WERI-Rb-1 (cell line): ENCODE results near the gene INMT.
A peak's percentile ranks its signal among the peaks of the same experiment; 100 is the strongest.

Experiments used
- DNase-seq: peaks from one replicate; pipeline ENCODE4 v3.0.0-alpha.2; 2020
- H3K27ac ChIP-seq: fragments of 250-450 bp; sonication (Bioruptor Pico); 2 replicates; pipeline ENCODE4 v1.5.1; 2020; ENCODE audit warnings: mild to moderate bottlenecking, moderate library complexity
- H3K27me3 ChIP-seq: fragments of 250-450 bp; sonication (Bioruptor Pico); 2 replicates; pipeline ENCODE4 v1.5.1; 2021; ENCODE audit warnings: mild to moderate bottlenecking, low read depth, moderate library complexity; ENCODE audit not compliant: insufficient read depth, severe bottlenecking
- H3K36me3 ChIP-seq: fragments of 250-450 bp; sonication (Bioruptor Pico); 2 replicates; pipeline ENCODE4 v1.5.1; 2020; ENCODE audit warnings: mild to moderate bottlenecking, moderate library complexity
- H3K4me3 ChIP-seq: 2 replicates; pipeline ENCODE4 v1.5.1; 2011; ENCODE audit warnings: low read depth, mild to moderate bottlenecking, control low read depth, low read length
- H3K9me3 ChIP-seq: fragments of 250-450 bp; sonication (Bioruptor Pico); 2 replicates; pipeline ENCODE4 v1.5.1; 2021; ENCODE audit warnings: mild to moderate bottlenecking, moderate library complexity; ENCODE audit not compliant: severe bottlenecking
- CTCF ChIP-seq: IDR thresholded peaks from 2 replicates; pipeline ENCODE4 v1.5.1; 2011; ENCODE audit warnings: low read depth, mild to moderate bottlenecking, control low read depth, inconsistent platforms, low read length

Gene INMT

GRCh38 chr7:30764030-30764975, 12.4 kb downstream of the INMT start:
- DNase-seq: no peak
- H3K27ac ChIP-seq: no peak overlapping the region

GRCh38 chr7:30765408-30765807, 13.5 kb downstream of the INMT start:
- no peak overlapping the region for H3K27ac ChIP-seq
- no peaks in the 10 kb centered on the region for H3K27me3 ChIP-seq
- no peak overlapping the region for H3K4me3 ChIP-seq
- no peak for TF ChIP-seq CTCF
- no peaks in the 10 kb centered on the region for H3K36me3 ChIP-seq
- DNase-seq: no peak
- H3K9me3 ChIP-seq: no peaks in the 10 kb centered on the region

More at GRCh38 chr7:30764030-30764975, 12.4 kb downstream of the INMT start:
- no peak for TF ChIP-seq CTCF
- Histone ChIP-seq H3K4me3 (no peak overlapping the region), H3K9me3 (no peaks in the 10 kb centered on the region), H3K27me3 (no peaks in the 10 kb centered on the region), H3K36me3 (no peaks in the 10 kb centered on the region)

- H3K9me3 ChIP-seq: no peaks in the 10 kb centered on the region
- DNase-seq: no peak
- H3K36me3 ChIP-seq: no peaks in the 10 kb centered on the region
- no peak for TF ChIP-seq CTCF
- H3K4me3 ChIP-seq: peak overlapping the region; percentile 4; the same call in 1 of the 2 replicates
- no peak overlapping the region; the same call in 1 of the 2 replicates for H3K27ac ChIP-seq
- no peaks in the 10 kb centered on the region for H3K27me3 ChIP-seq
Observed at GRCh38 chr7:30770845-30771173, 18.9 kb downstream of the INMT start.

GRCh38 chr7:30771174-30771879, 19.4 kb downstream of the INMT start, which contains the start of gene MINDY4:
Gene MINDY4 (plus strand): TSS chr7:30771417. CDS start chr7:30771494, 77 bp downstream.
- Histone ChIP-seq H3K27me3 (no peaks in the 10 kb centered on the region), H3K9me3 (no peaks in the 10 kb centered on the region), H3K27ac (peak within 1 kb of the TSS; percentile 53), H3K36me3 (no peaks in the 10 kb centered on the region), H3K4me3 (peak within 1 kb of the TSS; percentile 65)
- no peak for TF ChIP-seq CTCF
- peak; percentile 66 for DNase-seq

GRCh38 chr7:30771880-30772425, 20.0 kb downstream of the INMT start:
- H3K36me3 ChIP-seq: no peaks in the 10 kb centered on the region
- peak overlapping the region; percentile 53 for H3K27ac ChIP-seq
- no peaks in the 10 kb centered on the region for H3K9me3 ChIP-seq
- H3K27me3 ChIP-seq: no peaks in the 10 kb centered on the region
- no peak for DNase-seq
- H3K4me3 ChIP-seq: peak overlapping the region; percentile 65
- TF ChIP-seq CTCF: no peak
